ENCODE results near the gene ZDHHC22.

The ZDHHC22 gene

DNA sequence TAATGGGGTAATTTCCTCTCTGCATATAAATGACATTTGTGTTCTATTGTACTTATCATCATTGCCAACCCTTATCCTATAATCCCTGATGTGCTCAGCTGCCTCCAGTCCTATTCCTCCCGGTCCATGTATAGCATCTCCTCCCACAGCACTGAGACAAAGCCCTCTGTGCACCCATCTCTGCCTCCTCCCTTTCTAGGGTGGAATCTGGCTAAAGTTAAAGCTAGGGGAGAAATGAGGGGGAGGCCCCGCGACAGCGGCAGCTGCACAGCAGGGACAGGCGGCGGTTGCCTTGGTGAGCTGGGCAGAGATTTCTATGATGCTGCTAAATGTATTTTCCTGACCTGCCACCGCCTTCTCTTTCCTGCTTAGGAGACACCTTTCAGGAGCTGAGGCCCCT lies 12.8 kb upstream of the ZDHHC22 start:
- TF ChIP-seq ZBTB7A (IDR thresholded peaks at IDR 0.05; ENCODE audit: low read depth) (no peak), RAD21 (IDR thresholded peaks at IDR 0.05; ENCODE audit: low read depth) (no peak), NFIC (IDR thresholded peaks at IDR 0.05) (no peak), FOXM1 (IDR thresholded peaks at IDR 0.05; ENCODE audit: borderline replicate concordance, low read depth) (no peak), TEAD4 (IDR thresholded peaks at IDR 0.05) (no peak)
- TF ChIP-seq, protein P1, sequence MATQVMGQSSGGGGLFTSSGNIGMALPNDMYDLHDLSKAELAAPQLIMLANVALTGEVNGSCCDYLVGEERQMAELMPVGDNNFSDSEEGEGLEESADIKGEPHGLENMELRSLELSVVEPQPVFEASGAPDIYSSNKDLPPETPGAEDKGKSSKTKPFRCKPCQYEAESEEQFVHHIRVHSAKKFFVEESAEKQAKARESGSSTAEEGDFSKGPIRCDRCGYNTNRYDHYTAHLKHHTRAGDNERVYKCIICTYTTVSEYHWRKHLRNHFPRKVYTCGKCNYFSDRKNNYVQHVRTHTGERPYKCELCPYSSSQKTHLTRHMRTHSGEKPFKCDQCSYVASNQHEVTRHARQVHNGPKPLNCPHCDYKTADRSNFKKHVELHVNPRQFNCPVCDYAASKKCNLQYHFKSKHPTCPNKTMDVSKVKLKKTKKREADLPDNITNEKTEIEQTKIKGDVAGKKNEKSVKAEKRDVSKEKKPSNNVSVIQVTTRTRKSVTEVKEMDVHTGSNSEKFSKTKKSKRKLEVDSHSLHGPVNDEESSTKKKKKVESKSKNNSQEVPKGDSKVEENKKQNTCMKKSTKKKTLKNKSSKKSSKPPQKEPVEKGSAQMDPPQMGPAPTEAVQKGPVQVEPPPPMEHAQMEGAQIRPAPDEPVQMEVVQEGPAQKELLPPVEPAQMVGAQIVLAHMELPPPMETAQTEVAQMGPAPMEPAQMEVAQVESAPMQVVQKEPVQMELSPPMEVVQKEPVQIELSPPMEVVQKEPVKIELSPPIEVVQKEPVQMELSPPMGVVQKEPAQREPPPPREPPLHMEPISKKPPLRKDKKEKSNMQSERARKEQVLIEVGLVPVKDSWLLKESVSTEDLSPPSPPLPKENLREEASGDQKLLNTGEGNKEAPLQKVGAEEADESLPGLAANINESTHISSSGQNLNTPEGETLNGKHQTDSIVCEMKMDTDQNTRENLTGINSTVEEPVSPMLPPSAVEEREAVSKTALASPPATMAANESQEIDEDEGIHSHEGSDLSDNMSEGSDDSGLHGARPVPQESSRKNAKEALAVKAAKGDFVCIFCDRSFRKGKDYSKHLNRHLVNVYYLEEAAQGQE (IDR thresholded peaks at IDR 0.05; ENCODE audit: low read depth): no peak

DNA sequence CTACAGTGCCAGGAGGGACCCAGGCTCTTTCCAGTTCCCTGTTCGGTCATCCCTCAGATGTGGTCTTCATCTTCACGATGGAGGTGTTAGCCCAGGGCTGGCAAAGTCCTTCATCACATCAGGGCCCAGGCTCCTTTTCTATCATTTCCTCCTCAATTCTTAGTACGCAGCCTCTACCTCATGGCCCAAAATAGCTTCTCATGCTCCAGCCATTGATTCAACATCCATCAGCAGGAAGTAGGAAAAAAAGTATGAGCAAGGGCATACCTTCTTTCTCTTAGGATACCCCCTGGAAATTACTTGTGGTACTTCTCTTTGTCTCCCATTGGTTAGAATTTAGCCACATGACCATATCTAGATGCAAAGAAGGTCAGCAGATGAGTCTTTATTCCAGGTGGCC lies 12.2 kb upstream of the ZDHHC22 start:
- TF ChIP-seq YY1 (IDR thresholded peaks at IDR 0.05; ENCODE audit: low read depth) (no peak), TEAD4 (IDR thresholded peaks at IDR 0.05) (no peak), RAD21 (IDR thresholded peaks at IDR 0.05; ENCODE audit: low read depth) (no peak), ZBTB7A (IDR thresholded peaks at IDR 0.05; ENCODE audit: low read depth) (no peak), EP300 (IDR thresholded peaks at IDR 0.05; ENCODE audit: borderline replicate concordance) (no peak), NFIC (IDR thresholded peaks at IDR 0.05) (no peak), CEBPB (IDR thresholded peaks at IDR 0.05) (no peak), CREB1 (IDR thresholded peaks at IDR 0.05; ENCODE audit: low read depth) (no peak), TCF12 (IDR thresholded peaks at IDR 0.05; ENCODE audit: low read depth) (no peak), USF1 (IDR thresholded peaks at IDR 0.05) (no peak)
- TF ChIP-seq, protein P1 (IDR thresholded peaks at IDR 0.05; ENCODE audit: low read depth): no peak
- TF ChIP-seq, protein P2, sequence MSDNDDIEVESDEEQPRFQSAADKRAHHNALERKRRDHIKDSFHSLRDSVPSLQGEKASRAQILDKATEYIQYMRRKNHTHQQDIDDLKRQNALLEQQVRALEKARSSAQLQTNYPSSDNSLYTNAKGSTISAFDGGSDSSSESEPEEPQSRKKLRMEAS (IDR thresholded peaks at IDR 0.05): no peak

DNA sequence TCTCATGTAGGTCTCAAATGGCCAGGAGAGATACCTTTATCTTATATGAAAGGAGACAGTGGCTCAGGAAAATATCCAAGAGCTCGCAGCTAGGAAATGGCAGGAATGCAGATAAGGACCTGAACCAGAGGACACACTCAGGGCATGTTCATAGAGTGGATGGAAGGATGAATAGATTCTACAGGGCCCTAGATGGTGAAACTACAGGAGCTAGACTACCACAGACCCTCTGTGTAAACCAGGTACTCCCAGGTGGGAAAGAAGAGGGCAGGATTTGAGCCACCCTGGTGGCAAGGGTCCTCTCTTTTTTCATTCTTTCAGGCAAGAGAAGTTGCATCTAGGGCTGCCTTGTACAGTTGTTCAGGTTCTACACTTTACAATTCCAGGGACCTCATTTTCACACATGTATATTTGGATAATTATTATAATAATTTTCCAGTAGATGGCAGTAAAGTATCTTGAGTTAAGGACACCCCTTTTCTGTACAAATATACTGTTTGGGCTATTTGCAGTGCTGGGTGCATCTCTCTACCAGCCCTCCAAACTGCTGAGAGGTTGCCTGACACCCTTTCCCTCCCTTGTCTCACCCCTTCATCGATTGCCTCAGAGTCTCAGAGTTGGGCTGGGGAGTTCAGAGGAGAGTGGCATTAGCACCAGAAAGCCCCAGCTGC lies 10.5 kb upstream of the ZDHHC22 start:
- TF ChIP-seq RAD21 (IDR thresholded peaks at IDR 0.05; ENCODE audit: low read depth) (peak; percentile 64), USF1 (IDR thresholded peaks at IDR 0.05) (no peak)

- TF ChIP-seq RAD21 (IDR thresholded peaks at IDR 0.05; ENCODE audit: low read depth): peak; percentile 72
- no peak for TF ChIP-seq FOXM1 (IDR thresholded peaks at IDR 0.05; ENCODE audit: borderline replicate concordance, low read depth)
- peak; percentile 61 for TF ChIP-seq NFIC (IDR thresholded peaks at IDR 0.05)
Measured at GRCh38 chr14:77151245-77151644, 9.7 kb upstream of the ZDHHC22 start.

GRCh38 chr14:77148510-77149231 lies 7.1 kb upstream of the ZDHHC22 start:
- TF ChIP-seq, protein P2 (IDR thresholded peaks at IDR 0.05): no peak
- TF ChIP-seq USF1 (IDR thresholded peaks at IDR 0.05) (peak; percentile 92), FOXM1 (IDR thresholded peaks at IDR 0.05; ENCODE audit: borderline replicate concordance, low read depth) (no peak), EGR1 (IDR thresholded peaks at IDR 0.05) (no peak), TCF12 (IDR thresholded peaks at IDR 0.05; ENCODE audit: low read depth) (no peak)

DNA sequence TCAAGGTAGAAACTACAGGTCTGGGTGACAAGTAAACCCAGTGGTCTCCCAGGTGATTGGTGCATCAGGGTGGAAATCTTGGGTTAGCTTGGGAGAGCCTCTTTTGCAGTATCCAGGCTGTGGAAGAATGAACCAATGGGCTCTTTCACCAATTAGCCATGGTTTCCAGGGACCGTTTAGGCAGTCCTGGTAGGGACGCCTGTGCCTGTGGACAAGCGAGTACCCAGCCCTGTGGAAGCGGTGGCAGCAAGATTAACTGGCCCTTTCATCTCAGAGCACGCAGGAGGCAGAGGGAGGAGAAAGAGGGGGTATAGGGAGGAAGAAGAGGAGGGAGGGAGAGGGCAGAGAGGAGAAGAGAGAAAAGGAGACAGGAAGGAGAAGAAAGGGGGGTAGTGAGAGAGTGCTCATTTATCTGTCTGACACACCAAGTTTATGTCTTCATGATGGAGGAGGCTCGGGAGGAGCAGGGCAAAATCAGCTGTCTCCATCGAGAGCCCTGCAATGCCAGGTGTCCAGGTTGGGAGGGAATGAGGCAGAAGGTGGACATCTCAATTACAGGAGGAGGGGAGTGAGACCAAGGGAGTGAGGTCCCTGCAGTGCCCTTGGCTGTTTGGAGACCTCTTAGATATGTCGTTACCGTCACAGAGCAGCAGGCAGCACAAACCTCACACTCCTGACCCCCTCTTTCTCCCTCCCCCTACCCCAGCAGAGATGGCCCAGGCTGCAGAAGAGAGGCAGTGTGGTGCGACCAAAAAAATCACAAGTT lies 4.6 kb upstream of the ZDHHC22 start:
- TF ChIP-seq NFIC (IDR thresholded peaks at IDR 0.05) (no peak), TCF12 (IDR thresholded peaks at IDR 0.05; ENCODE audit: low read depth) (no peak), ZBTB7A (IDR thresholded peaks at IDR 0.05; ENCODE audit: low read depth) (no peak)
